ENCODE results near the gene PIP5K1B.

- no peak for TF ChIP-seq CTCF (IDR thresholded peaks at IDR 0.05)
- no peak for TF ChIP-seq EZH2 (IDR thresholded peaks at IDR 0.05; ENCODE audit: borderline replicate concordance, insufficient read depth, low read depth, low read length, poor library complexity, severe bottlenecking)
These were observed 2.9 kb downstream of the PIP5K1B start for GRCh38 chr9:68707801-68708488.

Data from B cell (primary cell).